SH-SY5Y (cell line): ENCODE results near the gene SLC17A8.

Experiments
- GATA2 ChIP-seq: IDR thresholded peaks from 2 replicates; pipeline ENCODE4 v1.6.1; 2011; ENCODE audit warnings: mild to moderate bottlenecking, low read depth, low read length
- GATA3 ChIP-seq: IDR thresholded peaks from 2 replicates; pipeline ENCODE4 v1.6.1; 2011; ENCODE audit warnings: low read depth, mild to moderate bottlenecking, low read length, moderate library complexity

- TF ChIP-seq GATA2 (no peak), GATA3 (no peak)
Measured at GRCh38 chr12:100332852-100333251, 24.0 kb upstream of the SLC17A8 start.
